ENCODE measurements around the gene MAPK8IP3.
"Not testable (repeated sequence)": the region's sequence is repeated elsewhere in the genome, so short reads cannot be mapped to it uniquely, and the experiment has no call there.

MAPK8IP3 gene

DNA sequence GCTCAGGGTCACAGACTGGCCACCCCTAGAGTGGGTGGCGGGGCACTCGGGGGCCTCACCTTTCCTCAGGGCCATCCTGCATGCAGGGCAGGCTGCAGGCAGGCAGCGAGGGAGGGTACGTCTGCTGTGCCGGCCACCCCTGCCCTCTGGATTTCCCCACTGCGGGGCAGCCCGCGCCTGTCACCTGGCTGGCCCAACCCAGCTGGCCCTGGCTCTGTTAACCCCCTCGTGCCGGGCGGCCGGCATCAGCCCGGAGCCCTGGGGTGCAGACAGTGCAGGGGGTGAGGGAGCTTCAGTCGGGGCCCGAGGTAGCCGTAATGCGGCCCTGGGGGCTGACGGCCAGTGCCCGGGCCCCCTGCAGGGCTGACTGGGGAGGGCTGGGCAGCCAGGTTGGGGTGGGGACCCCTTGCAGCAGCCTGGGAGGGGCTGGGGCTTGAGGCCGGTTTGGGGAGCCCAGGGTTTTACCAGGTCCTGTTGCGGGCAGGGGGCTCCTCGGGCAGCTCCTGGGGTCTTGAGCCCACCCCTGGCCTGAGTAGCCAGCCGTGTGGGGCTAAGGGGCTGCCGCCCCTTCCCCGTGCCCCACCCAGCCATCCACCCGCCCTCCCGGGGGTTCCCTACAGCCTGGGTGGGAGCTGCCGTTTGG is 87.7 kb downstream of the MAPK8IP3 start, which contains the start of gene IGFALS:
Gene IGFALS, minus strand, starts transcription at position 128 of the 643 bp plus-strand sequence. Its CDS starts 53 bp downstream, at position 75.
- Histone ChIP-seq H3K27me3 (ENCODE audit: control insufficient read depth, insufficient read depth, low read length, poor library complexity, severe bottlenecking) (no peaks in the 10 kb centered on the region), H3K36me3 (ENCODE audit: control insufficient read depth, insufficient read depth, low read length) (peaks cover 3% of the 10 kb centered on the region), H3K9me3 (ENCODE audit: control insufficient read depth, low read length) (no peaks in the 10 kb centered on the region), H3K4me3 (ENCODE audit: insufficient read depth, low read depth, low read length) (no peak within 1 kb of the TSS), H3K27ac (ENCODE audit: insufficient read depth, low read depth, low read length, poor library complexity, severe bottlenecking) (no peak within 1 kb of the TSS), H3K4me1 (ENCODE audit: control insufficient read depth, insufficient read depth, low read length) (no peaks in the 10 kb centered on the region)
- WGBS, 2 experiments: 87 to 91% methylated on average over 28 of the region's 28 CpGs

DNA sequence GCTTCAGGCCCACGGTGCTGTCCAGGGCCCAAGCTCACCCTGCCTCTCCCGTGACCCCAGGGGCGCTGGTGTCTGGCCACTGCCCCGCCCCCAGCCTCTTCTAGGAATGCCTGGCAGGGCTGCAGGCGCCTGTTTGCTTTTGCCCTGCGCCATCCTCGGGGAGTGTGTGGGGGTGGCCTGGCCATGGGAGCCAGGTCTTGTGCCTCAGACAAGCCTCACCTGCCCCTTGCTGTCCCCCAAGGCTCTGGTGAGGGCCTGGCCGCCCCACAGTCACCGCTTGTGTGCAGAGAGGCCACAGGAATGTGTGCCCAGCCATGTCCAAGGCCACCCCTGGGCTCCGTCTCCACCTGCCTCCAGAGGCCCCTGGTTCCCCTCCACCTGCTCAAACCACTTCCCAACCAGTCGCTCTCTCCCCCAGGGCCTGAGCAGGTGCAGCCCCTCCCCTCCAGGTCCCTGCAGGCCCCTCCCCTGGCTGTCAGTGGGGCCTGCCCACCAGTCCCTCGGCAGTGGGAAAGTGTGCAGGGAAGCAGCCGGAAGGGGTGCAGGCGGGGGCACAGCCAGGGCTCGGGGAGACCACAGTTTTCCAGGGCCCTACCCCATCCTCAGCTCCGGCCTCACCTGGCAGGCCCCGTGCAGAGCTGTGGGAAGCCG is 88.4 kb downstream of the MAPK8IP3 start:
- 80 to 82% methylated on average over 18 of the region's 18 CpGs for WGBS, 2 experiments

GRCh38 chr16:1794908-1795666 is 89.1 kb downstream of the MAPK8IP3 start:
- Histone ChIP-seq H3K36me3 (ENCODE audit: control insufficient read depth, insufficient read depth, low read length) (no peaks in the 10 kb centered on the region), H3K9me3 (ENCODE audit: control insufficient read depth, low read length) (no peaks in the 10 kb centered on the region), H3K27ac (ENCODE audit: insufficient read depth, low read depth, low read length, poor library complexity, severe bottlenecking) (no peak overlapping the region), H3K27me3 (ENCODE audit: control insufficient read depth, insufficient read depth, low read length, poor library complexity, severe bottlenecking) (no peaks in the 10 kb centered on the region), H3K4me1 (ENCODE audit: control insufficient read depth, insufficient read depth, low read length) (no peaks in the 10 kb centered on the region), H3K4me3 (ENCODE audit: insufficient read depth, low read depth, low read length) (no peak overlapping the region)
- 92 to 93% methylated on average over 32 of the region's 32 CpGs for WGBS, 2 experiments

More for the DNA sequence above, 88.4 kb downstream of the MAPK8IP3 start:
- no peaks in the 10 kb centered on the region for H3K27me3 ChIP-seq (ENCODE audit: control insufficient read depth, insufficient read depth, low read length, poor library complexity, severe bottlenecking)
- no peaks in the 10 kb centered on the region for H3K4me1 ChIP-seq (ENCODE audit: control insufficient read depth, insufficient read depth, low read length)
- no peak overlapping the region for H3K27ac ChIP-seq (ENCODE audit: insufficient read depth, low read depth, low read length, poor library complexity, severe bottlenecking)
- no peaks in the 10 kb centered on the region for H3K9me3 ChIP-seq (ENCODE audit: control insufficient read depth, low read length)
- no peak overlapping the region for H3K4me3 ChIP-seq (ENCODE audit: insufficient read depth, low read depth, low read length)
- no peaks in the 10 kb centered on the region for H3K36me3 ChIP-seq (ENCODE audit: control insufficient read depth, insufficient read depth, low read length)

DNA sequence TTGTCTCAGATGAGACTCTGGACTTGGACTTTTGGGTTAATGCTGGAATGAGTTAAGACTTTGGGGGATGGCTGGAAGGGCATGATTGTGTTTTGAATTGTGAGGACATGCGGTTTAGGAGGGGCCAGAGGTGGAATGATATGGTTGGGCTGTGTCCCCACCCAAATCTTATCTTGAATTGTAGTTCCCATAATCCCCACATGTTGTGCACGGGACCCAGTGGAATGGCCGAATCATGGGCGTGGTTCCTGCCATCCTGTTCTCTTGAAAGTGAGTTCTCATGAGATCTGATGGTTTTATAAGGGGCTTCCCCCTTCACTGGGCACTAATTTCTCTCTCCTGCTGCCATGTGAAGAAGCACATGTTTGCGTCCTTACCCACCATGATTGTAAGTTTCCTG is 93.3 kb downstream of the MAPK8IP3 start:
- not testable (repeated sequence) for H3K9me3 ChIP-seq (ENCODE audit: control insufficient read depth, low read length); H3K27ac ChIP-seq (ENCODE audit: insufficient read depth, low read depth, low read length, poor library complexity, severe bottlenecking); H3K4me3 ChIP-seq (ENCODE audit: insufficient read depth, low read depth, low read length); H3K27me3 ChIP-seq (ENCODE audit: control insufficient read depth, insufficient read depth, low read length, poor library complexity, severe bottlenecking); H3K36me3 ChIP-seq (ENCODE audit: control insufficient read depth, insufficient read depth, low read length); H3K4me1 ChIP-seq (ENCODE audit: control insufficient read depth, insufficient read depth, low read length)
- WGBS, 2 experiments: 74 to 81% methylated on average over 4 of the region's 5 CpGs

GRCh38 chr16:1800701-1801100 is 94.7 kb downstream of the MAPK8IP3 start:
- H3K27me3 ChIP-seq (ENCODE audit: control insufficient read depth, insufficient read depth, low read length, poor library complexity, severe bottlenecking): no peaks in the 10 kb centered on the region
- H3K36me3 ChIP-seq (ENCODE audit: control insufficient read depth, insufficient read depth, low read length): no peaks in the 10 kb centered on the region
- H3K9me3 ChIP-seq (ENCODE audit: control insufficient read depth, low read length): no peaks in the 10 kb centered on the region
- no peak overlapping the region for H3K4me3 ChIP-seq (ENCODE audit: insufficient read depth, low read depth, low read length)
- 84 to 86% methylated on average over 10 of the region's 10 CpGs for WGBS, 2 experiments
- H3K4me1 ChIP-seq (ENCODE audit: control insufficient read depth, insufficient read depth, low read length): no peaks in the 10 kb centered on the region
- H3K27ac ChIP-seq (ENCODE audit: insufficient read depth, low read depth, low read length, poor library complexity, severe bottlenecking): no peak overlapping the region

DNA sequence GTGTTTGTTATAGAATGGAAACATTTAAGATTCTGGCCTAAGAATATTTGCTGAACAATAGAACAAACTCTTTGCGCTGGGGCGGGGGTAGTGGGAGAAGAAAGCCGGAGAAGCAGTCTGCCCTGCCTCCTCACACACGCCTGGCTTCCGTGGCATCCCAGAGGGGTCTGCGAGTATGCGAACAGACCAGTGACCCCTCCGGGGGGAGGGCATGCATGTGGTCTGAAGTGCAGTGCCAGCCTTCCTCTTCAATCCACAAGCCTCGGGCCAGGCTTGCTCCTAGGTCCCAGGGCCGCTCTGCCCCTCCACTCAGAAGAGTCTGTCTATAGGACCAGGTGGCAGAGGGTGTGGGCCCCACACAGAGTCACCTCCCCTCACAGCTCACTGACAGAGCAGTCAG is 101.6 kb downstream of the MAPK8IP3 start:
- Histone ChIP-seq H3K27ac (ENCODE audit: insufficient read depth, low read depth, low read length, poor library complexity, severe bottlenecking) (no peak overlapping the region), H3K4me1 (ENCODE audit: control insufficient read depth, insufficient read depth, low read length) (peaks cover 2% of the 10 kb centered on the region), H3K27me3 (ENCODE audit: control insufficient read depth, insufficient read depth, low read length, poor library complexity, severe bottlenecking) (no peaks in the 10 kb centered on the region), H3K4me3 (ENCODE audit: insufficient read depth, low read depth, low read length) (no peak overlapping the region), H3K9me3 (ENCODE audit: control insufficient read depth, low read length) (no peaks in the 10 kb centered on the region), H3K36me3 (ENCODE audit: control insufficient read depth, insufficient read depth, low read length) (no peaks in the 10 kb centered on the region)
- 85 to 86% methylated on average over 10 of the region's 10 CpGs for WGBS, 2 experiments

GRCh38 chr16:1808691-1809090 is 102.7 kb downstream of the MAPK8IP3 start:
- H3K36me3 ChIP-seq (ENCODE audit: control insufficient read depth, insufficient read depth, low read length): no peaks in the 10 kb centered on the region
- no peak overlapping the region for H3K27ac ChIP-seq (ENCODE audit: insufficient read depth, low read depth, low read length, poor library complexity, severe bottlenecking)
- WGBS, 2 experiments: 80% methylated on average over 18 of the region's 18 CpGs
- peaks cover 5% of the 10 kb centered on the region for H3K4me1 ChIP-seq (ENCODE audit: control insufficient read depth, insufficient read depth, low read length)
- no peak overlapping the region for H3K4me3 ChIP-seq (ENCODE audit: insufficient read depth, low read depth, low read length)
- H3K9me3 ChIP-seq (ENCODE audit: control insufficient read depth, low read length): no peaks in the 10 kb centered on the region
- H3K27me3 ChIP-seq (ENCODE audit: control insufficient read depth, insufficient read depth, low read length, poor library complexity, severe bottlenecking): no peaks in the 10 kb centered on the region

GRCh38 chr16:1809281-1809801 is 103.3 kb downstream of the MAPK8IP3 start:
- Histone ChIP-seq H3K4me3 (ENCODE audit: insufficient read depth, low read depth, low read length) (no peak overlapping the region), H3K4me1 (ENCODE audit: control insufficient read depth, insufficient read depth, low read length) (peaks cover 5% of the 10 kb centered on the region), H3K9me3 (ENCODE audit: control insufficient read depth, low read length) (no peaks in the 10 kb centered on the region), H3K27me3 (ENCODE audit: control insufficient read depth, insufficient read depth, low read length, poor library complexity, severe bottlenecking) (no peaks in the 10 kb centered on the region), H3K36me3 (ENCODE audit: control insufficient read depth, insufficient read depth, low read length) (no peaks in the 10 kb centered on the region), H3K27ac (ENCODE audit: insufficient read depth, low read depth, low read length, poor library complexity, severe bottlenecking) (no peak overlapping the region)
- 64 to 69% methylated on average over 28 of the region's 28 CpGs for WGBS, 2 experiments

DNA sequence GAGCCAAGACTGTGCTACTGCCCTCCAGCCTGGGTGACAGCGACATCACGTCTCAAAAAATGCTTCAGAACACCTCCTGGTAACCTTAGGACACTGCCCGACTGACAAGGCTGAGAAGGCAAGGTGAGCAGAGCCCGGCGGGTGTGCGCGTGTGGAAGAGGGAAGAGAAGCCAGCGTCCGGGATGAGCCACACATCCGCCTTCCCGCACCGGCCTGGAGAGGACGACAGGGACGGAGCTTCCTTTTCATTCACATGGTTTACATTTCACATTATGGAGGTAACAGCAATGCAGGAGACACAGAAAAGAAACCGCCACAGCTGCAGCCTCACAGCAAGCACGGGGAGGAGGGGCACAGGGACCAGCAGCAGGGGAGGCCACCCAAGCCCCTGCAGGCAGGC is 104.1 kb downstream of the MAPK8IP3 start:
- Histone ChIP-seq H3K36me3 (ENCODE audit: control insufficient read depth, insufficient read depth, low read length) (no peaks in the 10 kb centered on the region), H3K27me3 (ENCODE audit: control insufficient read depth, insufficient read depth, low read length, poor library complexity, severe bottlenecking) (no peaks in the 10 kb centered on the region), H3K4me1 (ENCODE audit: control insufficient read depth, insufficient read depth, low read length) (peaks cover 5% of the 10 kb centered on the region), H3K27ac (ENCODE audit: insufficient read depth, low read depth, low read length, poor library complexity, severe bottlenecking) (no peak overlapping the region), H3K4me3 (ENCODE audit: insufficient read depth, low read depth, low read length) (no peak overlapping the region), H3K9me3 (ENCODE audit: control insufficient read depth, low read length) (no peaks in the 10 kb centered on the region)
- 95 to 97% methylated on average over 16 of the region's 16 CpGs for WGBS, 2 experiments

DNA sequence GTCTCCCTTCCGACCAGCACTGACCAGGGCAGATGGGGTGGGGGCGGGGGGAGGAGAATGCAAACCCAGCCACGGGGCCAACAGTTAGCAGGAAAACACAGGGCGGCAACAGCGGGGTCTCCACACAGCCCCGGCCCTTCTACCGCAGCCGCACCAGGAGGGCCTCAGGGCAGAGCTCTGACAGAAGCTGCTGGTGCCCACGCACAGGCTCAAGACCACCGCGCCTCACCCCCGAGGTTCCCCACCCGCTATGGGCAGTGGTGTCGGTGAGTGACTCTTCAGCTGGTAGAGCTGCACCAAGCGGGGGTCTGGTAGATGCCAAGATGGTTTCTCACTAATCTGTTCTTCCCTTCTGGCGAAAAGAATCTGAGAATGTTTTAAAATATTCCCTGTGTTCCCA is 104.5 kb downstream of the MAPK8IP3 start:
- H3K4me3 ChIP-seq (ENCODE audit: insufficient read depth, low read depth, low read length): no peak overlapping the region
- peaks cover 5% of the 10 kb centered on the region for H3K4me1 ChIP-seq (ENCODE audit: control insufficient read depth, insufficient read depth, low read length)
- 93% methylated on average over 16 of the region's 16 CpGs for WGBS, 2 experiments
- no peaks in the 10 kb centered on the region for H3K36me3 ChIP-seq (ENCODE audit: control insufficient read depth, insufficient read depth, low read length)
- H3K27ac ChIP-seq (ENCODE audit: insufficient read depth, low read depth, low read length, poor library complexity, severe bottlenecking): no peak overlapping the region
- no peaks in the 10 kb centered on the region for H3K27me3 ChIP-seq (ENCODE audit: control insufficient read depth, insufficient read depth, low read length, poor library complexity, severe bottlenecking)
- H3K9me3 ChIP-seq (ENCODE audit: control insufficient read depth, low read length): no peaks in the 10 kb centered on the region
